PC-9 (cell line): ENCODE measurements around the gene CREB3L1. TPM values are rescaled to one million over a fixed set of nuclear protein-coding genes. Genes with fewer than 3 reads are reported as not detected.
A peak's percentile ranks its signal among the peaks of the same experiment; 100 is the strongest.

ENCODE experiments used
- BruUV-seq: library from RNA; stranded (reverse); fragments of 400-500 nt; replicated peaks from 2 replicates; lab custom pipeline; 2021; lab: Mats Ljungman, UMichigan
- CTCF ChIA-PET: fragments of 300-600 bp; sonication (Branson Sonifier 250); formaldehyde crosslinking; loops from one replicate; lab custom pipeline; 2022; ENCODE audit warnings: antibody characterized with exemption; lab: Charles Lee
- POLR2A ChIA-PET: fragments of 300-600 bp; sonication (Branson Sonifier 250); formaldehyde crosslinking; loops from one replicate; lab custom pipeline; 2022; ENCODE audit warnings: antibody characterized with exemption; ENCODE audit not compliant: unreplicated experiment; lab: Charles Lee
- DNase-seq, 2 experiments: peaks; one replicate each; pipeline versions ENCODE4 v3.0.0 to v3.0.0-alpha.2; 2015 to 2022; ENCODE audit warnings: mixed read lengths in 1 of 2
- H2AFZ ChIP-seq: fragments of 200-600 bp; sonication (generic); 2 replicates; pipeline ENCODE4 v1.8.1; 2017; ENCODE audit warnings: antibody characterized with exemption
- H3F3A ChIP-seq: fragments of 200-600 bp; sonication (generic); 2 replicates; pipeline ENCODE4 v1.8.1; 2017; ENCODE audit warnings: antibody characterized with exemption, mild to moderate bottlenecking, low read depth; ENCODE audit not compliant: insufficient read depth
- H3K27ac ChIP-seq: fragments of 200-600 bp; sonication (generic); 2 replicates; pipeline ENCODE4 v1.6.1; 2016; ENCODE audit warnings: mixed run types
- H3K27me3 ChIP-seq: fragments of 200-600 bp; sonication (generic); 2 replicates; pipeline ENCODE4 v1.6.1; 2016; ENCODE audit warnings: low read depth, mixed run types; ENCODE audit not compliant: insufficient read depth
- H3K36me3 ChIP-seq: fragments of 200-600 bp; sonication (generic); 2 replicates; pipeline ENCODE4 v1.6.1; 2016; ENCODE audit warnings: low read depth, mixed run types
- H3K4me1 ChIP-seq: fragments of 200-600 bp; sonication (generic); replicated peaks from 2 replicates; pipeline ENCODE4 v1.6.1; 2016; ENCODE audit warnings: mixed run types; ENCODE audit not compliant: insufficient read depth
- H3K4me2 ChIP-seq: fragments of 200-600 bp; sonication (generic); 2 replicates; pipeline ENCODE4 v1.6.1; 2017; ENCODE audit warnings: mixed run types
- H3K4me3 ChIP-seq: fragments of 200-600 bp; sonication (generic); 2 replicates; pipeline ENCODE4 v1.6.1; 2016; ENCODE audit warnings: mixed run types
- H3K79me2 ChIP-seq: fragments of 200-600 bp; sonication (generic); 2 replicates; pipeline ENCODE4 v1.6.1; 2017; ENCODE audit warnings: low read depth, mixed run types
- H3K9me2 ChIP-seq: fragments of 200-600 bp; sonication (generic); 2 replicates; pipeline ENCODE4 v1.8.1; 2017; ENCODE audit warnings: mild to moderate bottlenecking; ENCODE audit not compliant: insufficient read depth
- H3K9me3 ChIP-seq: fragments of 200-600 bp; sonication (generic); 2 replicates; pipeline ENCODE4 v1.8.1; 2016; ENCODE audit warnings: low read depth; ENCODE audit not compliant: insufficient read depth
- H4K20me1 ChIP-seq: fragments of 200-600 bp; sonication (generic); 2 replicates; pipeline ENCODE4 v1.8.1; 2017; ENCODE audit not compliant: insufficient read depth
- EZH2 ChIP-seq: fragments of 200-600 bp; sonication (generic); IDR thresholded peaks from 2 replicates; pipeline ENCODE4 v1.8.0; 2017; ENCODE audit warnings: antibody characterized with exemption, low read depth
- intact Hi-C: fragments of 100-400 bp; cut with micrococcal nuclease; formaldehyde crosslinking; loops from one replicate; pipeline ENCODE4 v1.10.0; 2022; ENCODE audit not compliant: unreplicated experiment
- total RNA-seq: library from RNA; stranded (reverse); gene quantifications from 2 replicates; pipeline ENCODE4 v1.2.3, GENCODE V29; 2021
- TF ChIP-seq, protein P1 (sequence below): fragments of 200-600 bp; sonication (generic); conservative IDR thresholded peaks from 2 replicates; pipeline ENCODE4 v1.6.1; 2017; ENCODE audit warnings: mixed run types, antibody characterized with exemption, mild to moderate bottlenecking, moderate library complexity

CREB3L1 gene
- total RNA-seq, 1 experiment from 2014 or later = 3.1 TPM

GRCh38 chr11:46304605-46305179, 27.2 kb downstream of the CREB3L1 start:
- no peak for DNase-seq
- Histone ChIP-seq H4K20me1 (no peaks in the 10 kb centered on the region), H3K4me3 (no peak overlapping the region), H3K36me3 (no peaks in the 10 kb centered on the region), H2AFZ (no peak overlapping the region), H3K79me2 (no peaks in the 10 kb centered on the region), H3K4me2 (no peak overlapping the region), H3K27ac (no peak overlapping the region), H3K4me1 (peaks cover 31% of the 10 kb centered on the region), H3F3A (peaks cover 30% of the 10 kb centered on the region), H3K9me2 (no peaks in the 10 kb centered on the region), H3K9me3 (no peaks in the 10 kb centered on the region), H3K27me3 (no peaks in the 10 kb centered on the region)
- BruUV-seq = no TSS peak
- POLR2A ChIA-PET = no interaction called here
- intact Hi-C loops = no loop called here
- TF ChIP-seq, protein P1, sequence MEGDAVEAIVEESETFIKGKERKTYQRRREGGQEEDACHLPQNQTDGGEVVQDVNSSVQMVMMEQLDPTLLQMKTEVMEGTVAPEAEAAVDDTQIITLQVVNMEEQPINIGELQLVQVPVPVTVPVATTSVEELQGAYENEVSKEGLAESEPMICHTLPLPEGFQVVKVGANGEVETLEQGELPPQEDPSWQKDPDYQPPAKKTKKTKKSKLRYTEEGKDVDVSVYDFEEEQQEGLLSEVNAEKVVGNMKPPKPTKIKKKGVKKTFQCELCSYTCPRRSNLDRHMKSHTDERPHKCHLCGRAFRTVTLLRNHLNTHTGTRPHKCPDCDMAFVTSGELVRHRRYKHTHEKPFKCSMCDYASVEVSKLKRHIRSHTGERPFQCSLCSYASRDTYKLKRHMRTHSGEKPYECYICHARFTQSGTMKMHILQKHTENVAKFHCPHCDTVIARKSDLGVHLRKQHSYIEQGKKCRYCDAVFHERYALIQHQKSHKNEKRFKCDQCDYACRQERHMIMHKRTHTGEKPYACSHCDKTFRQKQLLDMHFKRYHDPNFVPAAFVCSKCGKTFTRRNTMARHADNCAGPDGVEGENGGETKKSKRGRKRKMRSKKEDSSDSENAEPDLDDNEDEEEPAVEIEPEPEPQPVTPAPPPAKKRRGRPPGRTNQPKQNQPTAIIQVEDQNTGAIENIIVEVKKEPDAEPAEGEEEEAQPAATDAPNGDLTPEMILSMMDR = no peak
- TF ChIP-seq EZH2 = no peak
- CTCF ChIA-PET = no interaction called here

GRCh38 chr11:46305295-46305694, 27.8 kb downstream of the CREB3L1 start:
- no peak overlapping the region for H2AFZ ChIP-seq
- no peak overlapping the region for H3K4me3 ChIP-seq
- ChIA-PET POLR2A (no interaction called here), CTCF (no interaction called here)
- H3K79me2 ChIP-seq = no peaks in the 10 kb centered on the region
- peaks cover 31% of the 10 kb centered on the region for H3K4me1 ChIP-seq
- H3F3A ChIP-seq = peaks cover 27% of the 10 kb centered on the region; the same call in 1 of the 2 replicates
- H3K9me2 ChIP-seq = no peaks in the 10 kb centered on the region
- TF ChIP-seq, protein P1 = peak; percentile 41
- TF ChIP-seq EZH2 = no peak
- H3K27ac ChIP-seq = no peak overlapping the region
- H3K36me3 ChIP-seq = no peaks in the 10 kb centered on the region
- no peak overlapping the region for H3K4me2 ChIP-seq
- intact Hi-C loops = no loop called here
- DNase-seq = peak in 1 of 2 experiments; percentile 47
- no peaks in the 10 kb centered on the region for H3K27me3 ChIP-seq
- BruUV-seq = no TSS peak
- no peaks in the 10 kb centered on the region for H4K20me1 ChIP-seq
- H3K9me3 ChIP-seq = no peaks in the 10 kb centered on the region

GRCh38 chr11:46306296-46306853, 28.9 kb downstream of the CREB3L1 start:
- POLR2A ChIA-PET = no interaction called here
- Histone ChIP-seq H2AFZ (no peak overlapping the region), H4K20me1 (no peaks in the 10 kb centered on the region), H3K9me3 (no peaks in the 10 kb centered on the region), H3K36me3 (no peaks in the 10 kb centered on the region), H3F3A (peaks cover 19% of the 10 kb centered on the region; the same call in 1 of the 2 replicates), H3K27ac (no peak overlapping the region), H3K4me3 (no peak overlapping the region), H3K27me3 (no peaks in the 10 kb centered on the region), H3K9me2 (no peaks in the 10 kb centered on the region), H3K4me1 (peaks cover 31% of the 10 kb centered on the region), H3K4me2 (no peak overlapping the region), H3K79me2 (no peaks in the 10 kb centered on the region)
- TF ChIP-seq EZH2 = no peak
- TF ChIP-seq, protein P1 = no peak
- CTCF ChIA-PET = interaction anchor here (1.0 kb wide), 1 partner anchor 67 kb away, joined by 3 read pairs; no protein-coding TSS in a partner anchor
- no TSS peak for BruUV-seq
- DNase-seq = no peak
- intact Hi-C loops = no loop called here
